H1 (cell line): Measurements from ENCODE around the gene PAQR8. TPM values are rescaled to one million over a fixed set of nuclear protein-coding genes. Genes with fewer than 3 reads are reported as not detected.

Source experiments
- CBX5 ChIP-seq: fragments of 300-800, 300-1000 bp; sonication (generic); IDR thresholded peaks from 2 replicates; pipeline ENCODE4 v1.7.1; 2016; ENCODE audit warnings: antibody characterized with exemption, low read length, low read depth
- E2F6 ChIP-seq: IDR thresholded peaks from 2 replicates; pipeline ENCODE4 v1.6.1; 2012; ENCODE audit warnings: inconsistent platforms
- GABPA ChIP-seq: IDR thresholded peaks from 2 replicates; pipeline ENCODE4 v1.6.1; 2011; ENCODE audit warnings: mild to moderate bottlenecking, low read length, moderate library complexity, borderline replicate concordance; ENCODE audit not compliant: insufficient read depth
- SAP30 ChIP-seq: fragments of 300-600 bp; sonication (generic); IDR thresholded peaks from 2 replicates; pipeline ENCODE4 v1.7.1; 2012; ENCODE audit warnings: low read length, moderate library complexity, mild to moderate bottlenecking, inconsistent platforms; ENCODE audit not compliant: insufficient read depth, insufficient replicate concordance
- SIX5 ChIP-seq: IDR thresholded peaks from 2 replicates; pipeline ENCODE4 v1.6.1; 2011; ENCODE audit warnings: mild to moderate bottlenecking, low read depth, low read length
- polyA plus RNA-seq, 7 experiments: library from polyadenylated mRNA; depleted of rRNA in 3 of 7; stranded (reverse) in 5 of 7; unstranded in 2 of 7; fragments of >200 nt in 5 of 7; fragments of 200-250 nt in 2 of 7; gene quantifications; 1 replicate in 5 of 7; 2 replicates in 1 of 7; 4 replicates in 1 of 7; pipeline versions ENCODE4 v1.2.1 to v1.2.3, GENCODE V29; 2011 to 2013; ENCODE audit warnings: missing spikeins in 2 of 7, mixed read lengths in 2 of 7
- total RNA-seq: library from RNA; stranded (reverse); fragmentation: NEBNext Ultra II Directional; extraction: Animal tissue kit (Norgen Biotek cat#: 25700); gene quantifications from 2 replicates; pipeline ENCODE4 v1.2.1, GENCODE V29; 2021

PAQR8 gene
- total and polyA plus RNA-seq, 2 of the 8 experiments (the other 6 are each of a cell fraction or from before 2014, with no cell fraction given), result 7.6 to 9.6 TPM

DNA sequence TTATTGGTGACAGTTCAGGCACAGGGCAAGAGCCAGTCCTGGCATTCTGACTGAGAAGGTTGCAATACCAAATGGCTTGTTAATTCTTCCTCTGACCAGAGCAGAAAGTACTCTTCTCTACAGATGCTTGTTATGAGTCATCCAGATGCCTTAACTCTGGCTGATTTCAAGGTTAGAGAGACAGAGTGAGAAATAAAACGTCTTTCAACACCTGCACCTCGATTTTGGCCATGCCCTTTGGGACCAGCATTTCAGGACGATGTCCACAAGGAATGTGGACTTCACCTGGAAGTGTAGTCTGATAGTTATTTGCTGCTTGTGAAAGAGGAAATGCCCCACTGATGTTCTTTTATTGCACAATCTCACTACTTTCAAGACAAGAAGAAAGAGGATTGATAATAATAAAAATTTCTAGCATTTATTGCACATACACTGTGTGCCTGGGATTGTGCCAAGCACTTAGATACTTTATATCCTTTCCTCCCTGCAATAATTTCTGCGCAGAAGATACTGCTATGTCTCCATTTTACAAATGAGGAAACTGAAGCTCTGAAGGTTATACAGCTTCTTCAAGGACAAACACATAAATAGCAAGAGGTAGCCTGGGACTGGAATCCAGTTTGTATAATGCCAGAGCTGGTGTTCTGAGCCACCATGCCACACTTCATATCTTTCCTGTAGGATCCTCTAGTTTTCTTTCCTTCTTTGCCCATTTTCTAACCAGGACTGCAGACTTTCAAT, 43.9 kb upstream of the PAQR8 start (continued):
- TF ChIP-seq CBX5 (no peak), GABPA (no peak), E2F6 (no peak), SAP30 (no peak), SIX5 (no peak)
